ENCODE data around the gene PARVA. TPM values are rescaled to one million over a fixed set of nuclear protein-coding genes. Genes with fewer than 3 reads are reported as not detected.

PARVA gene
- total and polyA plus RNA-seq, 2 donors (not counting 1 experiment from before 2014, with no cell fraction given): 27.7 to 195 TPM

- TF ChIP-seq EZH2 (IDR thresholded peaks at IDR 0.05; ENCODE audit: low read length, missing control alignments): no peak
- TF ChIP-seq, protein P1, sequence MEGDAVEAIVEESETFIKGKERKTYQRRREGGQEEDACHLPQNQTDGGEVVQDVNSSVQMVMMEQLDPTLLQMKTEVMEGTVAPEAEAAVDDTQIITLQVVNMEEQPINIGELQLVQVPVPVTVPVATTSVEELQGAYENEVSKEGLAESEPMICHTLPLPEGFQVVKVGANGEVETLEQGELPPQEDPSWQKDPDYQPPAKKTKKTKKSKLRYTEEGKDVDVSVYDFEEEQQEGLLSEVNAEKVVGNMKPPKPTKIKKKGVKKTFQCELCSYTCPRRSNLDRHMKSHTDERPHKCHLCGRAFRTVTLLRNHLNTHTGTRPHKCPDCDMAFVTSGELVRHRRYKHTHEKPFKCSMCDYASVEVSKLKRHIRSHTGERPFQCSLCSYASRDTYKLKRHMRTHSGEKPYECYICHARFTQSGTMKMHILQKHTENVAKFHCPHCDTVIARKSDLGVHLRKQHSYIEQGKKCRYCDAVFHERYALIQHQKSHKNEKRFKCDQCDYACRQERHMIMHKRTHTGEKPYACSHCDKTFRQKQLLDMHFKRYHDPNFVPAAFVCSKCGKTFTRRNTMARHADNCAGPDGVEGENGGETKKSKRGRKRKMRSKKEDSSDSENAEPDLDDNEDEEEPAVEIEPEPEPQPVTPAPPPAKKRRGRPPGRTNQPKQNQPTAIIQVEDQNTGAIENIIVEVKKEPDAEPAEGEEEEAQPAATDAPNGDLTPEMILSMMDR (conservative IDR thresholded peaks at IDR 0.05 in 1 of 2, IDR thresholded peaks at IDR 0.05 in 1 of 2; ENCODE audit: low read depth in 1 of 2, low read length in 2 of 2): no peak
- no peaks in the 10 kb centered on the region for H4K20me1 ChIP-seq (ENCODE audit: control insufficient read depth, extremely low read depth, insufficient read depth, low read length)
- H3K4me1 ChIP-seq (ENCODE audit: control insufficient read depth, extremely low read depth, insufficient read depth, low read length): peaks cover 40% of the 10 kb centered on the region
- no peak overlapping the region for H2AFZ ChIP-seq (ENCODE audit: low read length)
- H3K4me3 ChIP-seq (replicated peaks in 1 of 4; ENCODE audit: control extremely low read depth in 1 of 4, insufficient read depth in 1 of 4, low read depth in 3 of 4, low read length in 4 of 4): no peak overlapping the region
- no peaks in the 10 kb centered on the region for H3K27me3 ChIP-seq (ENCODE audit: control insufficient read depth, insufficient read depth, low read length)
- DNase-seq (ENCODE audit: low read depth in 2 of 2): no peak
- H3K9ac ChIP-seq (ENCODE audit: insufficient read depth, low read length): no peak overlapping the region
- H3K79me2 ChIP-seq (ENCODE audit: control insufficient read depth, insufficient read depth, low read length): no peaks in the 10 kb centered on the region
- H3K36me3 ChIP-seq (ENCODE audit: control insufficient read depth, insufficient read depth, low read length): peaks cover 4% of the 10 kb centered on the region
- no peak overlapping the region for H3K4me2 ChIP-seq (ENCODE audit: extremely low read depth, insufficient read depth, low read length)
- no peaks in the 10 kb centered on the region for H3K9me3 ChIP-seq (ENCODE audit: control insufficient read depth, insufficient read depth, low read depth, low read length)
- no peak overlapping the region for H3K27ac ChIP-seq (ENCODE audit: insufficient read depth, low read length)
Observed at GRCh38 chr11:12536566-12536965, 159.2 kb downstream of the PARVA start.

DNA sequence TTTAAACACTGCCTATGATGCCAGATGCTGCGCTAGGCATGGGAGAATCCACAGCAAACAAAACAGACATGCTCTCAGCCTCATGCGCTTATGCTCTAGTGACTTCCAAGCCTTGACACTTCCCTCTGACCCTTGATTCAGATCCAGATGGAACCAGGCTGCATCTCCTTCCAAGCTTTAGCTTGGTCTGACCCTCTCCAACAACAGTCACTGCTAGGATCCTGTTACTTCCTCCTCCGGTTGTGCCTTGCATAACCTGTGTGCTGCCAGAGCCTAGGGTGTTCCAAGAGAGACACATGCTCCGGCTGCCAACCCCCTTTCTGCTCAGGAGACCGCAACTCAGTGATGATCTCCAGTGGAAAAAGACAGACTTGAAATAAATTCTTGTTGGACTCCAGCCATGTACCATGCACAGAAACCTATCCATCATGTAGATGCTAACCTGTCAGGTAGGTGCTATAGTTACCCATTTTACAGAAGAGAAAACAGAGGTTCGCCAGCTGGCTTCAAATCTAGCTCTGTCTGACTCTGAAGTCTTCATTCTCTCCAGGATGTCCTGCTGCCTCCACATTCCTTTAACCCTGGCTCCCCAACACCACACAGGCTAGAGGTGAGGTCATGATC is 160.5 kb downstream of the PARVA start:
- H3K4me1 ChIP-seq (ENCODE audit: control insufficient read depth, extremely low read depth, insufficient read depth, low read length): peaks cover 49% of the 10 kb centered on the region
- H3K79me2 ChIP-seq (ENCODE audit: control insufficient read depth, insufficient read depth, low read length): no peaks in the 10 kb centered on the region
- no peak overlapping the region for H3K4me2 ChIP-seq (ENCODE audit: extremely low read depth, insufficient read depth, low read length)
- TF ChIP-seq, protein P1 (conservative IDR thresholded peaks at IDR 0.05 in 1 of 2, IDR thresholded peaks at IDR 0.05 in 1 of 2; ENCODE audit: low read depth in 1 of 2, low read length in 2 of 2): no peak
- TF ChIP-seq EZH2 (IDR thresholded peaks at IDR 0.05; ENCODE audit: low read length, missing control alignments): no peak
- peak in 1 of 2 donors; percentile 92 for DNase-seq (ENCODE audit: low read depth in 2 of 2)
- H2AFZ ChIP-seq (ENCODE audit: low read length): no peak overlapping the region
- no peak overlapping the region for H3K9ac ChIP-seq (ENCODE audit: insufficient read depth, low read length)
- H4K20me1 ChIP-seq (ENCODE audit: control insufficient read depth, extremely low read depth, insufficient read depth, low read length): no peaks in the 10 kb centered on the region
- H3K4me3 ChIP-seq (replicated peaks in 1 of 4; ENCODE audit: control extremely low read depth in 1 of 4, insufficient read depth in 1 of 4, low read depth in 3 of 4, low read length in 4 of 4): no peak overlapping the region
- no peaks in the 10 kb centered on the region for H3K27me3 ChIP-seq (ENCODE audit: control insufficient read depth, insufficient read depth, low read length)
- H3K36me3 ChIP-seq (ENCODE audit: control insufficient read depth, insufficient read depth, low read length): peaks cover 2% of the 10 kb centered on the region
- peak overlapping the region; percentile 88 for H3K27ac ChIP-seq (ENCODE audit: insufficient read depth, low read length)
- H3K9me3 ChIP-seq (ENCODE audit: control insufficient read depth, insufficient read depth, low read depth, low read length): no peaks in the 10 kb centered on the region

DNA sequence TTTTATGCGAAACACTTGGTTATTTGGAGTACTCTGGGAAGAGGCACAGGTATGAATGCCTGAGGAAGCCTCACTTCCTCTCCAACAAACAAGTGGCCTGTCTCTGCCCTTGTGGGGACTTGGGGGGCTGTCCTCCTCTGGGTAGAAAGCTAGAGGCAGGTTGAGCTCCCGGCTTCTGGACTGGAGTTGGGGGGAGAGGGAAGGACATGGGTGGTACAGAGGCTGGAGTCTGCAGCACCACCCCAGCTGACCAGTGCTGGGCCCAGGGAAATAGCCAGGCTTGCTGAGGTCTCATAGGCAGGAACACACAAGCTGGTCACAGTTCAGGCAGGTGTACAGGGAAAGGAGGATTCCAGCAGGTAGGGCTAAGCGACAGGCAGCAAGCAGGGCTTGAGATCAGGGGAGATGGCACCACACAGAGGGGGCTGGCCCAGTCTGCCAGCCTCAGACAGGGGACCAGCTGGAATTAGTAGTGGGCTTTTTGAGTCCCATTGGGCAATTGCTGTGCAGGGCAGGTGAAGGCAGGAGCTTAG is 161.6 kb downstream of the PARVA start:
- Histone ChIP-seq H3K4me1 (ENCODE audit: control insufficient read depth, extremely low read depth, insufficient read depth, low read length) (peaks cover 49% of the 10 kb centered on the region), H3K36me3 (ENCODE audit: control insufficient read depth, insufficient read depth, low read length) (no peaks in the 10 kb centered on the region), H3K4me2 (ENCODE audit: extremely low read depth, insufficient read depth, low read length) (no peak overlapping the region)

More for the DNA sequence above, 161.6 kb downstream of the PARVA start:
- no peak for DNase-seq (ENCODE audit: low read depth in 2 of 2)
- Histone ChIP-seq H3K27me3 (ENCODE audit: control insufficient read depth, insufficient read depth, low read length) (no peaks in the 10 kb centered on the region), H3K9me3 (ENCODE audit: control insufficient read depth, insufficient read depth, low read depth, low read length) (no peaks in the 10 kb centered on the region), H3K27ac (ENCODE audit: insufficient read depth, low read length) (peak overlapping the region; percentile 88), H4K20me1 (ENCODE audit: control insufficient read depth, extremely low read depth, insufficient read depth, low read length) (no peaks in the 10 kb centered on the region), H3K4me3 (replicated peaks in 1 of 4; ENCODE audit: control extremely low read depth in 1 of 4, insufficient read depth in 1 of 4, low read depth in 3 of 4, low read length in 4 of 4) (no peak overlapping the region), H3K79me2 (ENCODE audit: control insufficient read depth, insufficient read depth, low read length) (no peaks in the 10 kb centered on the region), H3K9ac (ENCODE audit: insufficient read depth, low read length) (no peak overlapping the region), H2AFZ (ENCODE audit: low read length) (no peak overlapping the region)
- TF ChIP-seq EZH2 (IDR thresholded peaks at IDR 0.05; ENCODE audit: low read length, missing control alignments): no peak
- TF ChIP-seq, protein P1 (conservative IDR thresholded peaks at IDR 0.05 in 1 of 2, IDR thresholded peaks at IDR 0.05 in 1 of 2; ENCODE audit: low read depth in 1 of 2, low read length in 2 of 2): no peak
